HepG2 (cell line): ENCODE data around the gene CIART. TPM values are rescaled to one million over a fixed set of nuclear protein-coding genes. Genes with fewer than 3 reads are reported as not detected.

Experiments used
- ARID3A ChIP-seq: IDR thresholded peaks from 2 replicates; pipeline ENCODE4 v1.6.1; 2012; ENCODE audit warnings: low read depth, low read length, improper control_type of control experiment
- CBFB ChIP-seq: sonication (generic); formaldehyde crosslinking; IDR thresholded peaks from 2 replicates; pipeline ENCODE4 v1.4.0; 2020; ENCODE audit warnings: missing genetic modification reagents
- CHD4 ChIP-seq: fragments of 200-600 bp; sonication (generic); IDR thresholded peaks from 2 replicates; pipeline ENCODE4 v1.7.0; 2017; ENCODE audit warnings: mild to moderate bottlenecking, low read length, borderline replicate concordance
- CREBL2 ChIP-seq: sonication (generic); formaldehyde crosslinking; IDR thresholded peaks from 2 replicates; pipeline ENCODE4 v1.8.1; 2023; ENCODE audit warnings: missing genetic modification reagents, mild to moderate bottlenecking, borderline replicate concordance
- CREM ChIP-seq, 2 experiments: sonication (generic) in 1 of 2; formaldehyde crosslinking in 1 of 2; IDR thresholded peaks; 2 replicates each; pipeline versions ENCODE4 v1.4.0 to v1.6.1; 2016 to 2020; ENCODE audit warnings: antibody characterized with exemption in 1 of 2, mild to moderate bottlenecking in 1 of 2, missing genetic modification reagents in 1 of 2
- HNRNPH1 ChIP-seq: fragments of 200-400 bp; formaldehyde crosslinking; optimal IDR thresholded peaks from 2 replicates; pipeline ENCODE3; 2017; ENCODE audit warnings: mild to moderate bottlenecking, low read depth, low read length
- HNRNPL ChIP-seq: fragments of 200-400 bp; formaldehyde crosslinking; IDR thresholded peaks from 2 replicates; pipeline ENCODE4 v1.6.1; 2017; ENCODE audit warnings: mild to moderate bottlenecking, low read depth, low read length
- MIXL1 ChIP-seq: IDR thresholded peaks from 2 replicates; pipeline ENCODE4 v1.6.1; 2016
- NBN ChIP-seq: fragments of 450-650 bp; conservative IDR thresholded peaks from 2 replicates; pipeline ENCODE4 v1.6.1; 2017
- PHF8 ChIP-seq: sonication (generic); formaldehyde crosslinking; IDR thresholded peaks from 2 replicates; pipeline ENCODE4 v1.5.0; 2020; ENCODE audit warnings: missing genetic modification reagents
- PLRG1 ChIP-seq: fragments of 450-650 bp; conservative IDR thresholded peaks from 2 replicates; pipeline ENCODE4 v1.6.1; 2016
- TFDP2 ChIP-seq: sonication (generic); formaldehyde crosslinking; IDR thresholded peaks from 2 replicates; pipeline ENCODE4 v1.4.0; 2020; ENCODE audit warnings: missing genetic modification reagents
- ZBTB39 ChIP-seq: sonication (generic); formaldehyde crosslinking; IDR thresholded peaks from 2 replicates; pipeline ENCODE4 v1.5.0; 2020; ENCODE audit warnings: missing genetic modification reagents
- ZNF121 ChIP-seq: sonication (generic); formaldehyde crosslinking; IDR thresholded peaks from 2 replicates; pipeline ENCODE4 v1.5.0; 2020; ENCODE audit warnings: mild to moderate bottlenecking, missing genetic modification reagents
- ZNF382 ChIP-seq: sonication (generic); formaldehyde crosslinking; IDR thresholded peaks from 2 replicates; pipeline ENCODE4 v1.5.0; 2020; ENCODE audit warnings: missing genetic modification reagents, mild to moderate bottlenecking, borderline replicate concordance
- ZNF432 ChIP-seq: sonication (generic); formaldehyde crosslinking; IDR thresholded peaks from 2 replicates; pipeline ENCODE4 v1.5.0; 2020; ENCODE audit warnings: missing genetic modification reagents, mild to moderate bottlenecking, borderline replicate concordance
- ZNF484 ChIP-seq: sonication (generic); formaldehyde crosslinking; IDR thresholded peaks from 2 replicates; pipeline ENCODE4 v1.5.1; 2020; ENCODE audit warnings: mild to moderate bottlenecking, low read depth, missing genetic modification reagents, borderline replicate concordance
- ZNF687 ChIP-seq: sonication (generic); formaldehyde crosslinking; IDR thresholded peaks from 2 replicates; pipeline ENCODE4 v1.5.1; 2020; ENCODE audit warnings: mild to moderate bottlenecking, missing genetic modification reagents, moderate library complexity
- ZNF772 ChIP-seq: sonication (generic); formaldehyde crosslinking; IDR thresholded peaks from 2 replicates; pipeline ENCODE4 v1.5.0; 2020; ENCODE audit warnings: mild to moderate bottlenecking, missing genetic modification reagents
- ZNF773 ChIP-seq: sonication (generic); formaldehyde crosslinking; IDR thresholded peaks from 2 replicates; pipeline ENCODE4 v1.4.0; 2020; ENCODE audit warnings: missing genetic modification reagents, borderline replicate concordance
- polyA plus RNA-seq, 8 experiments: library from polyadenylated mRNA; depleted of rRNA in 3 of 8; stranded (reverse) in 7 of 8; unstranded in 1 of 8; fragments of >200 nt; fragmentation: Illumina TruSeq in 4 of 8; extraction: Trizol in 4 of 8; gene quantifications; 2 replicates each; pipeline versions ENCODE4 v1.2.1 to v1.2.3, GENCODE V29; 2011 to 2016; ENCODE audit warnings: low read depth in 4 of 8, missing spikeins in 1 of 8, mixed read lengths in 1 of 8; ENCODE audit not compliant: insufficient read depth in 1 of 8
- total RNA-seq, 5 experiments: library from RNA; depleted of rRNA; stranded (reverse); fragments of >200 nt; fragmentation: Illumina TruSeq; extraction: Trizol; gene quantifications; 2 replicates each; pipeline ENCODE4 v1.2.3, GENCODE V29; 2016; ENCODE audit warnings: low read depth in 1 of 5

Gene CIART
- total and polyA plus RNA-seq, 2 of the 13 experiments (the other 11 are each of a cell fraction or from before 2014, with no cell fraction given): 0.58 TPM; not detected in 1

GRCh38 chr1:150235852-150236613, 46.3 kb upstream of the CIART start, which contains the start of gene ANP32E (continued):
- TF ChIP-seq TFDP2 (peak; percentile 98), ZNF121 (no peak), HNRNPH1 (no peak), CREBL2 (no peak; the same call in 1 of the 2 replicates), ZNF772 (peak; percentile 69), ZNF773 (CRISPR knock-in tag) (peak; percentile 77; the same call in 1 of the 2 replicates), HNRNPL (no peak), ZNF432 (CRISPR knock-in tag) (no peak), ARID3A (peak; percentile 60), ZBTB39 (CRISPR knock-in tag) (peak; percentile 73; the same call in 1 of the 2 replicates), ZNF382 (no peak), NBN (no peak), CREM (IDR thresholded peaks at IDR 0.05) (peak; percentile 95), CREM (CRISPR knock-in tag; IDR thresholded peaks at IDR 0.05) (no peak), ZNF687 (CRISPR knock-in tag) (peak; percentile 63), CBFB (CRISPR knock-in tag) (no peak), CHD4 (no peak), PLRG1 (no peak), PHF8 (CRISPR knock-in tag) (peak; percentile 50), MIXL1 (CRISPR knock-in tag) (peak; percentile 73), ZNF484 (no peak)
